ENCODE data around the gene CNNM4. TPM values are rescaled to one million over a fixed set of nuclear protein-coding genes. Genes with fewer than 3 reads are reported as not detected.
A peak's percentile ranks its signal among the peaks of the same experiment; 100 is the strongest.

CNNM4 gene
- total RNA-seq, 1 donor from 2014 or later, result 8.3 TPM

- no peaks in the 10 kb centered on the region for H3K27me3 ChIP-seq
- H3K4me1 ChIP-seq, result peaks cover 15% of the 10 kb centered on the region
- intact Hi-C loops (cut with DNase I), result no loop called here
- DNase-seq (ENCODE audit: extremely low spot score in 2 of 2), result no peak
- no peak overlapping the region for H3K4me3 ChIP-seq
- TF ChIP-seq POLR2A (IDR thresholded peaks at IDR 0.05), result no peak
- TF ChIP-seq, protein P1, sequence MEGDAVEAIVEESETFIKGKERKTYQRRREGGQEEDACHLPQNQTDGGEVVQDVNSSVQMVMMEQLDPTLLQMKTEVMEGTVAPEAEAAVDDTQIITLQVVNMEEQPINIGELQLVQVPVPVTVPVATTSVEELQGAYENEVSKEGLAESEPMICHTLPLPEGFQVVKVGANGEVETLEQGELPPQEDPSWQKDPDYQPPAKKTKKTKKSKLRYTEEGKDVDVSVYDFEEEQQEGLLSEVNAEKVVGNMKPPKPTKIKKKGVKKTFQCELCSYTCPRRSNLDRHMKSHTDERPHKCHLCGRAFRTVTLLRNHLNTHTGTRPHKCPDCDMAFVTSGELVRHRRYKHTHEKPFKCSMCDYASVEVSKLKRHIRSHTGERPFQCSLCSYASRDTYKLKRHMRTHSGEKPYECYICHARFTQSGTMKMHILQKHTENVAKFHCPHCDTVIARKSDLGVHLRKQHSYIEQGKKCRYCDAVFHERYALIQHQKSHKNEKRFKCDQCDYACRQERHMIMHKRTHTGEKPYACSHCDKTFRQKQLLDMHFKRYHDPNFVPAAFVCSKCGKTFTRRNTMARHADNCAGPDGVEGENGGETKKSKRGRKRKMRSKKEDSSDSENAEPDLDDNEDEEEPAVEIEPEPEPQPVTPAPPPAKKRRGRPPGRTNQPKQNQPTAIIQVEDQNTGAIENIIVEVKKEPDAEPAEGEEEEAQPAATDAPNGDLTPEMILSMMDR (IDR thresholded peaks at IDR 0.05), result no peak
- no peak for TF ChIP-seq POLR2AphosphoS5 (IDR thresholded peaks at IDR 0.05; ENCODE audit: insufficient read depth in 1 of 2, low read depth in 1 of 2)
- H3K9me3 ChIP-seq, result no peaks in the 10 kb centered on the region
- H3K36me3 ChIP-seq, result peaks cover 0 to 4% of the 10 kb centered on the region in 2 donors
- H3K27ac ChIP-seq, result no peak overlapping the region
Measured at GRCh38 chr2:96838345-96839292, 77.9 kb downstream of the CNNM4 start.

- intact Hi-C loops (cut with DNase I), result no loop called here
- no peaks in the 10 kb centered on the region for H3K9me3 ChIP-seq
- no peaks in the 10 kb centered on the region for H3K27me3 ChIP-seq
- H3K27ac ChIP-seq, result no peak overlapping the region
- H3K4me3 ChIP-seq, result peak overlapping the region in 1 of 2 donors; percentile 12
- peaks cover 0 to 4% of the 10 kb centered on the region in 2 donors for H3K36me3 ChIP-seq
- H3K4me1 ChIP-seq, result peaks cover 15% of the 10 kb centered on the region
- TF ChIP-seq POLR2AphosphoS5 (IDR thresholded peaks at IDR 0.05; ENCODE audit: insufficient read depth in 1 of 2, low read depth in 1 of 2) (peak in 1 of 2 donors; percentile 28), POLR2A (IDR thresholded peaks at IDR 0.05) (no peak)
- TF ChIP-seq, protein P1 (IDR thresholded peaks at IDR 0.05), result no peak
- no peak for DNase-seq (ENCODE audit: extremely low spot score in 2 of 2)
Measured at GRCh38 chr2:96839293-96839874, 78.7 kb downstream of the CNNM4 start.

- no peak overlapping the region for H3K27ac ChIP-seq
- no peaks in the 10 kb centered on the region for H3K9me3 ChIP-seq
- no peaks in the 10 kb centered on the region for H3K27me3 ChIP-seq
- H3K4me3 ChIP-seq, result no peak overlapping the region
- DNase-seq (ENCODE audit: extremely low spot score in 2 of 2), result no peak
- peaks cover 15% of the 10 kb centered on the region for H3K4me1 ChIP-seq
- no peaks in the 10 kb centered on the region for H3K36me3 ChIP-seq
- intact Hi-C loops (cut with DNase I), result no loop called here
- TF ChIP-seq POLR2AphosphoS5 (IDR thresholded peaks at IDR 0.05; ENCODE audit: insufficient read depth in 1 of 2, low read depth in 1 of 2), result no peak
- TF ChIP-seq, protein P1 (IDR thresholded peaks at IDR 0.05), result no peak
- no peak for TF ChIP-seq POLR2A (IDR thresholded peaks at IDR 0.05)
Measured at GRCh38 chr2:96839875-96840850, 79.5 kb downstream of the CNNM4 start.

- no peak overlapping the region for H3K4me3 ChIP-seq
- no peaks in the 10 kb centered on the region for H3K27me3 ChIP-seq
- H3K9me3 ChIP-seq, result no peaks in the 10 kb centered on the region
- intact Hi-C loops (cut with DNase I), result no loop called here
- DNase-seq (ENCODE audit: extremely low spot score in 2 of 2), result no peak
- no peak overlapping the region for H3K27ac ChIP-seq
- TF ChIP-seq, protein P1 (IDR thresholded peaks at IDR 0.05), result no peak
- TF ChIP-seq POLR2AphosphoS5 (IDR thresholded peaks at IDR 0.05; ENCODE audit: insufficient read depth in 1 of 2, low read depth in 1 of 2), result no peak
- no peak for TF ChIP-seq POLR2A (IDR thresholded peaks at IDR 0.05)
- peaks cover 15% of the 10 kb centered on the region for H3K4me1 ChIP-seq
- no peaks in the 10 kb centered on the region for H3K36me3 ChIP-seq
Measured at GRCh38 chr2:96841701-96842495, 81.2 kb downstream of the CNNM4 start.
